HG03342 (cell line): Measurements from ENCODE around the gene INSR.
"Not testable (repeated sequence)": the region's sequence is repeated elsewhere in the genome, so short reads cannot be mapped to it uniquely, and the experiment has no call there.

Source experiments
- ATAC-seq: cut with Tn5 transposase; IDR thresholded peaks from one replicate; pipeline ENCODE4 v1.9.1; 2021; ENCODE audit warnings: mild to moderate bottlenecking, moderate library complexity; ENCODE audit not compliant: unreplicated experiment

The INSR gene

DNA sequence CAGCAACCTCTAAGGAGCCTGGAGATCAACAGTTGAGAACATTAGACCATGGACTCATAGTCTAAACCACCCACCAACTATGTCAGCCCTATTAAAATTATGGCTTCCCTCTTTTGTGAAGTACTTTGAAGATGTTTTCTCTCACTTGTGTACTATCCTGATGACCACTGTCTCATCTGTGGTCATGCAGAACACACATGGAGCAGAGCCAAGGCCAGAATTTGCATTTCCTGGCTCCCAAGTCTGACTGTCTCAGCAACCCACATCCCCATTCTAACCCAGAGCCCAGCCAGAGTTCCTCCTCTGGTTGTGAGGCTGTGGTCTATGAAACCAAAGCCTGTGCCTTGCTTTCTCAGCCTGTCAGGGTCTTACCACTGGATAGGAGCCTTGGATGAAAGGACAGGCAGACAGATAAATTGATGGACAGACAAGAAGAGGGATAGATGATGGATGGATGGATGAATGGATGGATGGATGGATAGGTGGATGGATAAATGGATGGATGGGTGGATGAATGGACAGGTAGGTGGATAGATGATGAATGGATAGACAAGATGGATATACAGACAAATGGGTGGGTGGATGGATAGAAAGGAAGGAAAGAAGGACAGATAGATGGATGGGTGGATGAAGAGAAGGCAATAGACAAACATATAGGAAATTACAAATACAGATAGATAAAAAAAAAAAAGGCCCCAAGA lies 189.3 kb downstream of the INSR start:
- ATAC-seq = no peak

DNA sequence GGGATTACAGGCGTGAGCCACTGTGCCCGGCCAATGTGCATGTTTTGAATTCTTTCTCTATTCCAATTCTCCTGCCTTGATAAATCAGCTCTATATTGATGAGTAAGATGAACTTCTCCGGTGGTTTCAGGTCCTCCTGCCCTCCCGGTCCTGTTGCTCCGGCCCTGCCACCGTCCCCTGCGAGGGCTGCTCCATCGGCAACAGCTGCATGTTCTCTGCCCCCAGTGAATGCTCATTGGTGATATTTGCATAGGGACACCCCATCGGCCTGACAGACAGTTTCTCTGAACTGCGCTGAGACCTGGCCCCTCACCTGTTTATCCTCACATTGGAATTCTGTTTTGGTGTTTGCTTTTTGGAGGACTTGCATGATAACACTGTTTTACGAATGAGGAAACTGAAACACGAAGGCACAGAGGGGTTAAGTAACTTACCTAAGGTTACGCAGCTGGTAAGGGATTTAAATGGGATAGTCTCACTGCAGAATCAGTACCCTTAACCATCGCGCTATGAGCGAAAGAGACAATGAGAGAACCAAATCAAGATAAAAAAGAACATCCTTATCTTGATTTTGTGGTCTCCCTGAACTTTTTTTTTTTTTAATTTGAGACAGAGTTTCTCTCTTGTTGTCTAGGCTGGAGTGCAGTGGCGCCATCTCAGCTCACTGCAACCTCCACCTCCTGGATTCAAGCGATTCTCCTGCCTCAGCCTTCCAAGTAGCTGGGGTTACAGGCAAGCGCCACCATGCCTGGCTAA lies 192.5 kb downstream of the INSR start:
- no peak for ATAC-seq

DNA sequence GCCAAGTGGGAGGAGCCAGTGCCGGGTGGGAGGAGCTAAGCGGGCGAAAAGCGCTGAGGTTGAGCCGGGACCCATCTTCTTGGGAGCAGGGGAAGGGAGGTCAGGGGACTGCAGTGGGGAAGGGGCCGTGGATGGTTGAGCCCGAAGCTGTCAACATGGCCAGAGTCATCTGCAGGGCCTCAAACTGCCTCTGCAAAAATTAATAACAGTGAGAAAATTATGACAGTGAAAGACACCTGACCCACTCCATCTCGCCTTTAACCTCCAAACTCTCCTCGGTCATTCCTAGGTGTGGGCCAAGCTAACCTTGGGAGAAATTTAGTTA lies 194.7 kb downstream of the INSR start:
- ATAC-seq = no peak

DNA sequence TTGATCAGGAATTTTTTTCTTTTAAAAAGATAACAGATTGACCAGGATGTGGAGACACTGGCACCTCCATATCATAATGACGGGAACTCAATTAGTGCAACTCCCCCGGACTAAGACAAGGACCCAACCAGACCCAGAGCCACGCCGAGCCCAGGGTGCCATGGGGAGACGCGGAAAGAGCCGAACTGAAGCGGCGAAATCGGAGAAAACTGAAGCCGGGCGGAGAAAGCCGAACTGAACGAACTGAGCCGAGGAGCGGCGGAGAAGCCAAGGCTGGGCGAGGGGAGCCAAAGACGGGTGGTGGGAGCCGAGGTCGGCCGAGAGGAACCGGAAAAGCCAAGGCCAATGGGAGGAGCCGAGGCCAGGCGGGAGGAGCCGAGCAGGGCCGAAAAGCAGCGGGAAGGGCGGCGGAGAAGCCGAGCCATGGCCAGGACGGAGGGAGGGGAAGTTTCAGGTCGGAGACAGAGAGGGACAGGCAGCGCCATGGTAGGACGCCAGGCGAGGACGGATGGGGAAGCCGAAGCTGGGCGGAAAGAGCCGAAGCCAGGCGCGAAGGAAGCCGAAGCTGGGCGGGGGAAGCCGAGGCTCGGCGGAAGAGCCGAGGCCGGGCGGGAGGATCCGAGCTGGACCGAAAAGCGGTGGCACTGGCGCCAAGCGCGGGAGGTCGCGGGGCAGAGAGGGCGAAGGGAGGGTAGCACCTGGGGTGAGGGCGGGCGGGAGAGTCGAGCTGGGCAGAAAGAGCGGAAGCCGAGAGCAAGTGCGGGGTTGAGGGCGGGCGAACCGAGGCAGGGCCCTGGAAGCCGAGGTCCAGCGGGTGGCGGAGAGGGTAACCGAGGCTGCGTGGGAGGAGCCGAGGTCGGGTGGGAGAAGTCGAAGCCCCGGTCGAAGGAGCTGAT lies 195.3 kb downstream of the INSR start:
- ATAC-seq = peak; percentile 78

DNA sequence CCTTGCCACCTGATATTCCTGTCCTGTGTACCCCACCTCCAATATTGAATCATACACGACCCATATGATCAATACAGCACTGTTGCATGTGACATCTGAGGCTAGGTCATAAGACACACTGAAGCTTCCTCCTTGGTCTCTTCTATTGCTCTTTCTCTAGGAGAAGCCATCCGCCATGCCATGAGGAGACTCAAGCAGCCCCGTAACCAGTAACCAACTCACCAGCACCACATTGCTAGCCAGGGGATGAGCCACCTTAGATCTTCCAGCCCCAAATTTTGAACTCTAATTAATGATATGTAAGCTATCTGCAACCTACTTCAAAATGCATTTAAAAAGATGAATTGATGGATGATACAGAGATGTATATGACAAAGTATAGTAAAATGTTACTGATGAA lies 196.1 kb downstream of the INSR start:
- no peak for ATAC-seq

DNA sequence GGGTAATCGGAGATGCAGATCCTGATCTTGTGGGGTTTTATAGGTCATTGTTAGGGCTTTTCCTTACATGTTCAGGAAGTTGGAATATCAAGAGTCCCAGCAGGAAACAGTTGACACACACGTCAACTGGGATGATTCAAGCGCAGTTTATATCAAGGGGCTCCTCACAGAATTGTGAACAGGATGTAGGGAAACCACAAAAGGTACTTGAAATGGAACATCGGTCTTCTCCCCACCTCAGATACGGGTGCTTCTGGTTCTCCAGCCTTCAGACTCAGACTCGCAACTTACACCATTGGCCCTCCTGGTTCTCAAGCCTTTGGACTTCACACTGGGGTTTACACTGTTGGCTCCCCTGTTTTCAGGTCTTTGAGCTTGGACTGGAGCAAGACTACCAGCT lies 205.2 kb downstream of the INSR start:
- no peak for ATAC-seq

DNA sequence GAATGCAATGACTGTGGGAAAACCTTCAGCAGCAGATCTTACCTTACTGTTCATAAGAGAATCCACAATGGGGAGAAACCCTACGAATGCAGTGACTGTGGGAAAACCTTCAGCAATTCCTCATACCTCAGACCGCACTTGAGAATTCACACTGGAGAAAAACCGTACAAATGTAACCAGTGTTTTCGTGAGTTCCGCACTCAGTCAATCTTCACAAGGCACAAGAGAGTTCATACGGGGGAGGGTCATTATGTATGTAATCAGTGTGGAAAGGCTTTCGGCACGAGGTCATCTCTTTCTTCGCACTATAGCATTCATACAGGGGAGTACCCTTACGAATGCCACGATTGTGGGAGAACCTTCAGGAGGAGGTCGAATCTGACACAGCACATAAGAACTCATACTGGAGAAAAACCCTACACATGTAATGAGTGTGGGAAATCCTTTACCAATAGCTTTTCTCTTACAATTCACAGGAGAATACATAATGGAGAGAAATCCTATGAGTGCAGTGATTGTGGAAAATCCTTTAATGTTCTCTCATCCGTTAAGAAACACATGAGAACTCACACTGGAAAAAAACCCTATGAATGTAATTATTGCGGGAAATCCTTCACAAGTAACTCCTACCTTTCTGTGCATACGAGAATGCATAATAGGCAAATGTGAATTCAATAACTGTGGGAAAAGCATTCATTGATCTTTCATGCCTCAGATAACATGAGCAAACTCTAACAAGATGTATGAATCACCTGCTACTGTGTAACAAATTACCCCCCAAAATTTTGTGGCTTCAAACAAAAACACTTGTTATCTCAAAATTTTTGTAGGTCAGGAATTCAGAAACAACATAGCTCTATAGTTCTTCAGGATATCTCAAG lies 210.9 kb downstream of the INSR start:
- no peak for ATAC-seq

DNA sequence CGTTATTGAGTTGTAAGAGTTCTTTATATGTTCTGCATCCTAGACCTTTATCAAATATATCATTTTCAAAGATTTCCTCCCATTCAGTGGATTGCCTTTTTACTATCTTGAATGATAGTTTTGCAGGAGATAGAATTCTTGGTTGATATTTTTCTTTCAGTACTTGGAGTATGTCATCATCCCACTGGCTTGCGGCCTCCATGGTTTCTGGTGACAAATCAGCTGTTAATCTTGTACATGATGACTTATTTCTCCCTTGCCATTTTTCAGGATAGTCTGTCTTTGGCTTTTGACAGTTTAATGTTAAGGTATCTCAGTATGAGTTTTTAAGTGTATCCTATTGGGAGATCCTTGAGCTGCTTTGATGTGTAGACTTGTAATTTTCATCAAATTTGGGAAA lies 216.2 kb downstream of the INSR start:
- ATAC-seq = no peak

DNA sequence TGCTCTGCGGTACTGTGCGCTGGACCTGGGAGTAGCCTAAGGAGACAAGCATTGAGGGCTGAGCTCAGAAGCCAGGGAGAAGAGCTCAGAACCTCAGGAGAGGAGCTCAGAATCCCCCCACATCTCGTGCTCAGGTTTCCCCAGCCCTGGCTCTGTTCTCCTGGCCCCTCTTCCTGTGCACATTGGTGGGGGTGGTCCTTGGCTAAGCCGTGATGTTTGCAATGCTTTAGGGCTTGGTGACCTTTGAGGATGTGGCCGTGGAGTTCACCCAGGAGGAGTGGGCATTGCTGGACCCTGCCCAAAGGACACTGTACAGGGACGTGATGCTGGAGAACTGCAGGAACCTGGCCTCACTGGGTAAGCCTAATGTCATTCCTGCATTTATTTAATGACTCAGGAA lies 218.1 kb downstream of the INSR start:
- no peak for ATAC-seq

DNA sequence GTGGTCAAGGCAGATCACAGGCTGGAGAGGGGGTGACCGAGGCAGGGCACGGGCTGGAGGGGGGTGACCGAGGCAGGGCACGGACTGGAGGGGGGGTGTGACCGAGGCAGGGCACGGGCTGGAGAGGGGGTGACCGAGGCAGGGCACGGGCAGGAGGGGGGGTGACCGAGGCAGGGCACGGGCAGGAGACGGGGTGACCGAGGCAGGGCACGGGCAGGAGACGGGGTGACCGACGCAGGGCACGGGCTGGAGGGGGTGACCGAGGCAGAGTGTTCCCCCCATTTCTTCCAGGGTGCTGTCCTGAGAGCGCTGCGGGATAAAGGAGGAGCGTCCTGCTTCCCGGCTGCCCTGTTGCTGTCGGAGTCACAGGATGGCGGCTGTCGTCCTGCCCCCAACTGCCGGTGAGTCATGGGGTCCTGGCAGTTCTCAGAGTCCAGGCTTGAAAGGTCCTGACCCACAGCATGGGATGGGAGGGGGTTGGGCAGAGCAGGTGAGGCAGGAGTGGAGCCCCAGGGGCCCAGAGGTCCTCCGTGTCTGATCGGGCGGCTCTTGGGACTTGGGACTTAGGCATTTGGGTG lies 219.4 kb downstream of the INSR start:
- ATAC-seq = no peak

DNA sequence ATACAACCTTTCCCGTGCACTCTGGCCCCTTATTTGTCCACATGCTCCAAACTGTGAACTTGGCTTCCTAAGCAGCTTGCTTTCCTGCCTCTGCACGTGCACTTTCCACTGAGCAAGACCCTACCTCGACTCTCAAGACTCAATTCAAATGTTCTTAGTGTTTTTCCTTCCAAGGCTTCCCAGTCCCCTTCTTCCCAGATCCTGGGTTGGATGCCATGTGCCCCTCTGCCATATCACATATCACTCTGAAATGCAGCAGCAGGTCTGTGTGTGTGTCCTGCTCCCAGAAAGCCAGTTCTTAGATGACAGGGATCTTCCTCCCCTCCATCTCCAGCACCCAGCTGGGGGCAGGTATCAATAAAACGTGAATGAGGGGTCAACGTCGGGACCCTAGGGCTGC lies 221.7 kb downstream of the INSR start:
- ATAC-seq = no peak

DNA sequence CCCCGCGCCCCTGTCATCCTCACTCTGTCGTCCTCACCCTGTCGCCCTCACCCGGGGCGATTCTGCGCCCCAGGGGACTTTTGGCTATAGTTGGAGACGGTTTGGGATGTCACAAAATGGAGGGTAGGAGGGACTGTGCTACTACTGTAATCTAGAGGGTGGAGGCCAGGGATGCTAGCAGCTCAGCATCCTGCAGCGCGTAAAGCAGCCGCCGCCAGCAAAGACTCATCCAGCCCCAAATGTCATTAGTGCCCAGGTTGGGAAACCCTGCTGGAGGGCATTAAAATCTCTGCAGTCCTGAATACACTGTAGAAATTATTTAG lies 224.3 kb downstream of the INSR start:
- no peak for ATAC-seq

DNA sequence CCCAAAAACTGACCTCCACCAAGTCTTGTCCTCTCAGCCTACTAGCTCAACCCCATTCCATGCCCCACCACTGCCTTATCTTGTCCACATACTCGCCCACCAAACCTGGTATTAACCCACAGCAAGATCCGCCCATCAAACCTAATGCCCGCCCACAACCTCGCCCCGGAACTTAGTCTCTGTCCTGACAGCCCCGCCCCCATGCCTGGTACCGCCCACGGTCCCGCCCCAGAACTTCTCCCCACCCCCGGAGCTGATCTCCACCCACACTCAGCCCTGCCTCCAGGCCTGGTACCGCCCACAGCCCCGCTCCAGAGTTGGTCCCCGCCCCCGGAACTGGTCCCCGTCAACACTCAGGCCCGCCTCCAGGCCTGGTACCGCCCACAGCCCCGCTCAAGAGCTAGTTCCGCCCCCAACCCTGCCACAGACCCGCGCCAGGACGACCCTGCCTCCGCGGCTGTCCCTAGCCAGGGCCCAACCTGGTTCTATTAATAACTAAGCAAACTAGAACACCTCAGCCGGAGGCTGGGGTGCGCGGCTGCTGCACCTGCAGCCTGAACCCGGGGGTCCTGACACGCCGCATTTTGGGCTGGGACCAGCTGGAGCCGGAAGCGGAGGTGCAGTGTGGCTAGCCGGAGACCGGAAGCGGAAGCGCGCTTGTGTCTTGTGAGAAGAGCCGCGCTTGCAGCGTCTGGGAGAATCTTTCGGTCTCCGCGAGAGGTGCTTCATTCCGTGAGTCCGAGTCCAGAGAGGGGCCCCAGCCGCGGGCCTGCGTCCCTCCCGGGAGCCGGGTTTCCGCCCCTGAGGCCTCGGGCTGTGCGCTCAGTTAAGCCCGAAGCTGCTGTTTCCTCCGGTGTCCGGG lies 224.9 kb downstream of the INSR start, which contains the start of gene ZNF557:
TSS of gene ZNF557 (plus strand) at position 662 of the 862 bp plus-strand sequence. CDS start 5,372 bp downstream, outside the sequence.
- peak; percentile 91 for ATAC-seq

DNA sequence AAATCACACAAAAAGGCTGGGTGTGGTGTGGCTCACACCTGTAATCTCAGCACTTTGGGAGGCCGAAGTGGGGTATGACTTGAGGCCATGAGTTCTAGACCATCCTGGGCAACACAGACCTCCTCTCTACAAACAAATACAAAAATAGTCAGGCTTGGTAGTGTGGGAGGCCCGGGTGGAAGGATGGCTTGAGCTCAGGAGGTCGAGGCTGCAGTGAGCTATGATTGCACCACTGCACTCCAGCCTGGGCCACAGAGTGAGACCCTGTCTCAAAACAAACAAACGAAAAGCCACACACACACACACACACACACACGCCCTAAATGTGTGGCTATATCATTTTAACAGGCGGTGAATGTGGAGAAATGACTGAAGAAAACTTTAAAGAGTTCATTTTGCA lies 225.6 kb downstream of the INSR start:
- no peak for ATAC-seq

DNA sequence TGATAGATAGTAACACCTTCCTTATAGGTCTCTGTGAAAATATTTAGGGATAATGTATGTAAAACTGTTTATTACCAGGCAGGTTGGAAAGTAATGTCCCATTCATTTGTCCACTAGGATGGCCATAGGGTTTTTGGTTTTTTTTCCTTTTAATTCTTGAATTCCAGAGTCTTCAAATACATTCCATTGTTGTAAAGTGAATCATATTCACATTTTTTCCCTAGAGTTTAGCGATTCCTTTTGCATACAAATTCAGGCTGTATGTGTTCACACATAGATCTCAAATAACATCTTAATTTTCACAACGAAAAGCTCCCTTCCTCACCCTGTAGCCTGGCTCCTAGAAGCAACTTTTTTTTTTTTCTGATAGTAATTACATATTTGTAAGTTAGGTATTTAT lies 226.5 kb downstream of the INSR start:
- no peak for ATAC-seq

DNA sequence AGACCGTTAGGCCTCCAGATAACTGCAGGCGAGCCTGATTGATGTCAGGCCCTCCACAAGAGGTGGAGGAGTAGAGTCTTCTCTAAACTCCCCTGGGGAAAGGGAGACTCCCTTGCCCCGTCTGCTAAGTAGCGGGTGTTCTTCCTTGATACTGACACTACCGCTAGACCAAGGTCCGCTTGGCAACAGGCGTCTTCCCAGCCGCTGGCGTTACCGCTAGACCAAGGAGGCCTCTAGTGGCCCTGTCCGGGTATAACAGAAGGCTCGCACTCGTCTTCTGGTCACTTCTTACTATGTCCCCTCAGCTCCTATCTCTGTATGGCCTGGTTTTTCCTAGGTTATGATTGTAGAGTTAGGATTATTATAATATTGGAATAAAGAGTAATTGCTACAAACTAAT lies 227.1 kb downstream of the INSR start:
- ATAC-seq = not testable (repeated sequence)

DNA sequence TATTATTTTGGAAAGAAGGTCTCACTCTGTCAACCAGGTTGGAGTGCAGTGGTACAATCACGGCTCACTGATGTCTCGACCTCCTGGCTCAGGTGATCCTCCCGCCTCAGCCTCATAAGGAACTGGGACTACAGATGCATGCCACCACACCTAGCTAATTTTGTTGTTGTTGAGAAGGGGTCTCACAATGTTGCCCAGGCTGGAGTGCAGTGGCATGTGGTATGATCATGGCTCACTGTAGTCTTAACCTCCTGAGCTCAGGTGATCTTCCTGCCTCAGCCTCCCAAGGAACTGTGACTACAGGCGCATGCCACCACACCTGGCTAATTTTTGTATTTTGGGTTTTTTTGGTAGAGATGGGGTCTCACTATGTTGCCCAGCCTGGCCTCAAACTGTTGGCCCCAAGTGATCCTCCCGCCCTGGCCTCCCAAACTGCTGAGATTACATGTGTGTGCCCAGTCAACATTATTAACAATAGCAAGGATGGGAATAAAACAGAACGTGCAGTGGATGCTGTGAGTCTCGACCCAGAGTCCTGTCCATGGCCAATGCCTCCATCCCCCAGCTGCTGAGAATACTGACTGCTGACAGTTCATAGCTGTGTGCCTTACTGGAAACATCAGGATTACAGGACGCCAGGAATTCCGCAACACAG lies 230.3 kb downstream of the INSR start:
- no peak for ATAC-seq

DNA sequence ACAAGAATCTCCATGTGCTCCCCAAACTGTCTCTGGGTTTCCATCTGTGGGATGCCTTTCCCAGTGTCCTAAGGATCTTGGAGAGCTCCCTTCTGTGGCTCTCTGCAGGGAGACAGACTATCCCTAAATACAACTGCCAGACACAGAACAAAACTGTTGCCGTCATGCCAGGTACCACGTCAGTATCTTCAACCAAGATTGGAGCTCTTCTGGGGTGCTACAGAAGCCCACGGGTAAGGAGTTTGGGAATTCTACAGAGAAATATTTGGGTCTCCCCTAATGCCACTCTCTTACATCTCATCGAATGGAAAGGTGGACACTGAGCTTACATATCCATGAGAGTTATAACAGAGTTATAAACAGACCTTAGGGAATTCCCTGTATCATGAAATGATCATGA lies 230.9 kb downstream of the INSR start:
- no peak for ATAC-seq
